CD4-positive, CD25-positive, alpha-beta regulatory T cell (primary cell): Measurements from ENCODE around the gene EGFLAM. TPM values are rescaled to one million over a fixed set of nuclear protein-coding genes. Genes with fewer than 3 reads are reported as not detected.

Experiments
- ATAC-seq, 2 donors: fragments of 150-1000 bp; cut with Tn5 transposase; one replicate each; pipeline ENCODE4 v1.10.0; 2021; ENCODE audit warnings: low read depth in 2 of 2, moderate number of reproducible peaks in 2 of 2, moderate library complexity in 1 of 2
- DNase-seq, 3 donors: peaks; one replicate each; pipeline versions ENCODE4 v3.0.0 to v3.0.0-alpha.2; 2012 to 2022; ENCODE audit warnings: mixed read lengths in 1 of 3
- H3K27ac ChIP-seq: one replicate; pipeline ENCODE4 v1.7.0; 2013; ENCODE audit warnings: mild to moderate bottlenecking, low read length; ENCODE audit not compliant: insufficient read depth, poor library complexity, severe bottlenecking
- H3K27me3 ChIP-seq: one replicate; pipeline ENCODE4 v1.7.0; 2013; ENCODE audit warnings: low read length; ENCODE audit not compliant: control insufficient read depth, insufficient read depth
- H3K36me3 ChIP-seq: one replicate; pipeline ENCODE4 v1.7.0; 2013; ENCODE audit warnings: mild to moderate bottlenecking, low read length, moderate library complexity; ENCODE audit not compliant: control insufficient read depth, insufficient read depth
- H3K4me1 ChIP-seq: 2 replicates; pipeline ENCODE4 v1.7.0; 2013; ENCODE audit warnings: mild to moderate bottlenecking, low read length; ENCODE audit not compliant: insufficient read depth, control insufficient read depth, poor library complexity, severe bottlenecking
- H3K4me3 ChIP-seq: one replicate; pipeline ENCODE4 v1.7.0; 2013; ENCODE audit warnings: low read depth, mild to moderate bottlenecking, low read length, moderate library complexity
- H3K9me3 ChIP-seq, 2 experiments: 1 replicate in 1 of 2; 2 replicates in 1 of 2; pipeline ENCODE4 v1.7.0; 2013; ENCODE audit warnings: low read length in 2 of 2, mild to moderate bottlenecking in 1 of 2, moderate library complexity in 1 of 2; ENCODE audit not compliant: control insufficient read depth in 2 of 2
- H3K27ac Mint-ChIP-seq, 3 donors: one replicate each; pipeline ENCODE4 v1.8.0; 2020 to 2022; ENCODE audit warnings: mild to moderate bottlenecking in 3 of 3, mixed read lengths in 3 of 3, moderate library complexity in 2 of 3
- H3K27me3 Mint-ChIP-seq: one replicate; pipeline ENCODE4 v1.8.0; 2022; ENCODE audit warnings: mild to moderate bottlenecking, mixed read lengths
- H3K36me3 Mint-ChIP-seq: one replicate; pipeline ENCODE4 v1.8.0; 2020; ENCODE audit warnings: mixed read lengths
- H3K4me1 Mint-ChIP-seq, 4 donors: one replicate each; pipeline ENCODE4 v1.8.0; 2020 to 2022; ENCODE audit warnings: mixed read lengths in 4 of 4, mild to moderate bottlenecking in 1 of 4
- H3K4me3 Mint-ChIP-seq, 4 donors: one replicate each; pipeline ENCODE4 v1.8.0; 2020 to 2022; ENCODE audit warnings: mild to moderate bottlenecking in 4 of 4, mixed read lengths in 4 of 4, moderate library complexity in 3 of 4
- H3K9me3 Mint-ChIP-seq, 7 donors: one replicate each; pipeline ENCODE4 v1.8.0; 2020 to 2022; ENCODE audit warnings: mixed read lengths in 7 of 7, mild to moderate bottlenecking in 3 of 7, moderate library complexity in 2 of 7
- polyA plus RNA-seq, 4 donors: library from polyadenylated mRNA; unstranded; fragments of 300-500 nt; fragmentation: Illumina TruSeq; gene quantifications; one replicate each; pipeline ENCODE4 v1.2.3, GENCODE V29; 2021
- total RNA-seq: library from RNA; stranded (reverse); gene quantifications from one replicate; pipeline ENCODE4 v1.2.3, GENCODE V29; 2022

EGFLAM gene
- total and polyA plus RNA-seq, 5 donors from 2014 or later: not detected

DNA sequence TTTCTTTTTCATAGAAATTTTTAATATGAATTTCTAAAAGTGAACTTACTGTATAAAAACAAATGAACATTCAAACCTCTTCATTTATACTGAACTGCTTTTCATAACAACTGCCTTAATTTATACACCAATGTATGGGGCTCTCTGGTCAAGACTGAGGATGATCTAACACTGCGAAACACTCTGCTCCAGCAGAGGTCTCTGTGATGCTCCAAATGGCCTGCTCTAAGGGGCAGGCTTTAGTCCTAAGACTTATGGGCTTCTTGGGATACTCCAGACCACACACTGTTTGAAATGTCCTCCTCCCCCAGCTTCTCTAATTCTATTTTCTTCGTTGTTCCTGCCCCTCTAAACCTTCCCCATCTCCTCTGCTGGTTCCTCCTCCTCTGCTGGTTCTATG lies 239.6 kb downstream of the EGFLAM start:
- Mint-ChIP-seq H3K27ac (no peak overlapping the region), H3K4me1 (no peaks in the 10 kb centered on the region), H3K4me3 (no peak overlapping the region), H3K9me3 (no peaks in the 10 kb centered on the region), H3K36me3 (no peaks in the 10 kb centered on the region), H3K27me3 (peaks cover 33% of the 10 kb centered on the region)
- no peaks in the 10 kb centered on the region for H3K27me3 ChIP-seq
- no peak for ATAC-seq
- H3K4me1 ChIP-seq: no peaks in the 10 kb centered on the region
- H3K36me3 ChIP-seq: no peaks in the 10 kb centered on the region
- no peak overlapping the region for H3K27ac ChIP-seq
- H3K4me3 ChIP-seq: no peak overlapping the region
- DNase-seq: no peak
- no peaks in the 10 kb centered on the region for H3K9me3 ChIP-seq

DNA sequence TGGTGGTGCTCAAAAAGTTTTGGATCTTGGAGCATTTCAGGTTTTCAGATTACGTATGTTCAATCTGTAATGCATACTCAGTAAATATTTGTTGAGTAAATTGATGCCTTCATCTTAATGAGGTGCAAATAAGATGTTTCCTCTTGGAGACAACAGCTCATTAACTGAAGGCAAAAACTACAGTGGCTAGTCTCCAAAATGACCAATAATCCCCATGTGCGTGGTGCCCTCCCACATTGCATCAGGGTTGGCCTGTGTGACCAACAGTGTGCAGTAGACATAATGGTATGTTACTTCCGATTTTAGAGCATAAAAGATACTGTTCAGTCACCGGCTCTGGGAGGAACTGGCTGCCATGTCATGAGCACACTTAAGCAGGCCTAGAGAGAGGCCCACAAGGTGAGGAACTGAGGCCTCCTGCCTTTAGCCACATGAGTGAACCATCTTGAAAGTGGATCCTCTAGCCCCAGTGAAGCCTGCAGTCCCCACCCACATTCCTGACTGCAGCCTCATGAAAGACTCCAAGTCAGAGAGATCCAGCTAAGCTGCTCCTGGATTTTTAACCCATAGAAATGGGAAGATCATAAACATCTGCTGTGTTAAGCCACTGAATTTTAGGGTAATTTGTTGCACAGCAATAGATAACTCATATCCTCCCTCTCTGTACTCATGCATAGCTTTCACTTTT lies 242.4 kb downstream of the EGFLAM start:
- no peaks in the 10 kb centered on the region for H3K36me3 ChIP-seq
- H3K36me3 Mint-ChIP-seq: no peaks in the 10 kb centered on the region
- no peak overlapping the region for H3K4me3 ChIP-seq
- no peaks in the 10 kb centered on the region for H3K9me3 Mint-ChIP-seq
- H3K27ac Mint-ChIP-seq: no peak overlapping the region
- no peaks in the 10 kb centered on the region for H3K4me1 ChIP-seq
- H3K4me1 Mint-ChIP-seq: no peaks in the 10 kb centered on the region
- no peaks in the 10 kb centered on the region for H3K9me3 ChIP-seq
- peaks cover 25% of the 10 kb centered on the region for H3K27me3 Mint-ChIP-seq
- ATAC-seq (no peak), DNase-seq (no peak)
- no peak overlapping the region for H3K27ac ChIP-seq
- H3K4me3 Mint-ChIP-seq: no peak overlapping the region
- peaks cover 4% of the 10 kb centered on the region for H3K27me3 ChIP-seq

DNA sequence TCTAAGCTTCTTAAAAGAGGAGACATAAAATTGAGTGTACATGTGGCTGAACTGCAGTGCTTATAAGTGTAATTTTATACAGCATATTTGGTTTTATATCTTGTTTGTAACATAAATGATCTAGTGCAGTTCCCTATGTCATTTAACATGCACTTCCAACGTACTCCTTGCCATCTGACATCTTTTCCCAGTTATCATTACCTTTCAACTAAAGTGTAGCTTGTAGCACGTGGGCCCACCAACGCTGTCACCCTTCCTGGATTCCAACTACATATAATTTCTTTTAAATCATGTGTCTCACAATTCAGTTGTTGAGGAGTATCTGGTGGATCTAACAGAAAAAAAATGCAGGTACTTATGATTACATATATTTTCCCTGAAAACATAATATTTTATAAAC lies 247.9 kb downstream of the EGFLAM start:
- no peaks in the 10 kb centered on the region for H3K36me3 ChIP-seq
- no peak for DNase-seq
- ATAC-seq: no peak
- Mint-ChIP-seq H3K4me3 (no peak overlapping the region), H3K36me3 (no peaks in the 10 kb centered on the region), H3K9me3 (peaks cover 0 to 2% (median 0%) of the 10 kb centered on the region in 7 donors), H3K27ac (no peak overlapping the region), H3K27me3 (peaks cover 27% of the 10 kb centered on the region), H3K4me1 (no peaks in the 10 kb centered on the region)
- no peaks in the 10 kb centered on the region for H3K4me1 ChIP-seq
- H3K27me3 ChIP-seq: peaks cover 7% of the 10 kb centered on the region
- no peak overlapping the region for H3K27ac ChIP-seq
- no peak overlapping the region for H3K4me3 ChIP-seq
- H3K9me3 ChIP-seq: no peaks in the 10 kb centered on the region

DNA sequence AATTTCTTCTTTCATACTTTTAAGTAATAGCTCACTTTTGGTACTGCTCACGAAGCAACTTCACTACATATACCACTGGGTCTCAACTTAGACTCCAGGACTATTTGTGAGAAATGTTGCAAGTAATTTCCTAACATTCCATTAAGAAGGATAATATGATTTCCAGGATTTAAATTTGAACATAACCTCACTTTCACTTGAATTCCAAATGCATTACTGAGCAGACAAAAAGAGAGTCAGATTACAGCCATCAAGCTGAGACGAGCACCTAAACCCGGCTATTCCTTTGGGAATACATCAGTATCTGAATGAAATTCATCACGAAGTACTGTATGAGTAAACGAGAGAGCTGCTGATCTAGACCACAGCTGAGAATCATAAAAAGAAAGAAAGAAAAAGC lies 250.8 kb downstream of the EGFLAM start:
- peaks cover 7% of the 10 kb centered on the region for H3K27me3 ChIP-seq
- Mint-ChIP-seq H3K4me1 (no peaks in the 10 kb centered on the region), H3K36me3 (no peaks in the 10 kb centered on the region), H3K27ac (no peak overlapping the region), H3K9me3 (peaks cover 0 to 2% (median 0%) of the 10 kb centered on the region in 7 donors), H3K4me3 (no peak overlapping the region), H3K27me3 (peaks cover 36% of the 10 kb centered on the region)
- no peak overlapping the region for H3K4me3 ChIP-seq
- H3K27ac ChIP-seq: no peak overlapping the region
- ATAC-seq: no peak
- DNase-seq: no peak
- no peaks in the 10 kb centered on the region for H3K36me3 ChIP-seq
- H3K9me3 ChIP-seq: no peaks in the 10 kb centered on the region
- no peaks in the 10 kb centered on the region for H3K4me1 ChIP-seq
